Raji (cell line): ENCODE data around the gene SNRPA1.

Experiments used
- POLR2A ChIP-seq: IDR thresholded peaks from 2 replicates; pipeline ENCODE4 v1.6.1; 2011; ENCODE audit warnings: low read depth, low read length, control low read depth; ENCODE audit not compliant: insufficient read depth

Gene SNRPA1

GRCh38 chr15:101246391-101246790 is 48.7 kb downstream of the SNRPA1 start:
- no peak for TF ChIP-seq POLR2A

GRCh38 chr15:101244889-101245668 is 50.0 kb downstream of the SNRPA1 start:
- TF ChIP-seq POLR2A, result no peak

GRCh38 chr15:101244036-101244781 is 50.8 kb downstream of the SNRPA1 start:
- no peak for TF ChIP-seq POLR2A

GRCh38 chr15:101243420-101243819 is 51.6 kb downstream of the SNRPA1 start:
- no peak for TF ChIP-seq POLR2A

GRCh38 chr15:101242999-101243336 is 52.1 kb downstream of the SNRPA1 start:
- TF ChIP-seq POLR2A, result no peak

- no peak for TF ChIP-seq POLR2A
These were observed 52.7 kb downstream of the SNRPA1 start for GRCh38 chr15:101242160-101242998.

GRCh38 chr15:101240358-101240757 is 54.7 kb downstream of the SNRPA1 start:
- TF ChIP-seq POLR2A, result no peak

- TF ChIP-seq POLR2A, result no peak
These were observed 55.3 kb downstream of the SNRPA1 start for GRCh38 chr15:101239724-101240136.

GRCh38 chr15:101237251-101237650 is 57.8 kb downstream of the SNRPA1 start:
- no peak for TF ChIP-seq POLR2A

GRCh38 chr15:101233651-101234280 is 61.3 kb downstream of the SNRPA1 start:
- TF ChIP-seq POLR2A, result no peak

GRCh38 chr15:101232677-101233076 is 62.4 kb downstream of the SNRPA1 start:
- no peak for TF ChIP-seq POLR2A
